ENCODE results near the gene CCT8. TPM values are rescaled to one million over a fixed set of nuclear protein-coding genes. Genes with fewer than 3 reads are reported as not detected.

The CCT8 gene
- total and polyA plus RNA-seq, 9 of the 15 experiments (the other 6 are each of a cell fraction or from before 2014, with no cell fraction given): 451 to 1,153 (median 677) TPM

DNA sequence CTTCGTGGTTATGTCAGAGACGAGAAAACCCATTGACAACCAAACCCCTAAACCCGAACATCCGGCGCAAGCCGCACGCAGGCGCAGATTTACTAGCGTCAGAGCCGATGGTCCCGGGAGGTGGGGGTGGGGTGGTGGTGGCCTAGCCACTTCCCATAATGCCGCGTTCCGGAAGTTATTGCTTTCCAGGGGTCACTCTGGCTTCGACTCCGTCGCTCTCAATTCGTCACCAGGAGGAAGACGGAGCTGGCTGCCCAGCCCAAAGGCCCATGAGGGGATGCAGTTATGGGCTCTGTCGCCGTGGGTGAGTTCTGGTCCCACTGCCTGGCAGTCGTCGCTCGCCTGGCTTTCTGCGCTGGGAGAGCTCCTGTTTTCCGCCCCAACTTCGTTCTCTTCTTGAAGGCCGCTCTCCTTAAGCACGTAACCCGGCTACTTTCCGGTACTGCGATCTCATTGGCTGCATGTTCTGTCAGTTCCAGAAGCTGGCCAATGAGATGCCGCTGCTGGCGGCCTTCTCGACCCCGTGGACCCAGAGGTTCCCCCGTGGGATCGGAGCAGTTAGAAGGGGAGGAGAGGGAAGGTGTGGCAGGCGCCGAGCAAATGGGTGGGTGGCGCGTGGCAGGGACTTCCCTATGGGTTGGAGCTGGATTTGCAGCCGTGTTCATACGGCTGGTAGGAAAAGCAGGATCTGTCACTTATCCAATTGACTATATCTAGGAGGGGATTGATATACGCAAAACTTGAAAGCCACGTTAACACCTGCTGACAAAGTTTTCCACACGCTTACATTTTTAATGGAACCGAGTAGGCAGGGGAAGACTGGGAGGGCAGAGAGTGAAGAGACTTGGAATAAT lies 48.7 kb downstream of the CCT8 start, which contains the start of gene USP16 (continued):
- TF ChIP-seq, protein P1, sequence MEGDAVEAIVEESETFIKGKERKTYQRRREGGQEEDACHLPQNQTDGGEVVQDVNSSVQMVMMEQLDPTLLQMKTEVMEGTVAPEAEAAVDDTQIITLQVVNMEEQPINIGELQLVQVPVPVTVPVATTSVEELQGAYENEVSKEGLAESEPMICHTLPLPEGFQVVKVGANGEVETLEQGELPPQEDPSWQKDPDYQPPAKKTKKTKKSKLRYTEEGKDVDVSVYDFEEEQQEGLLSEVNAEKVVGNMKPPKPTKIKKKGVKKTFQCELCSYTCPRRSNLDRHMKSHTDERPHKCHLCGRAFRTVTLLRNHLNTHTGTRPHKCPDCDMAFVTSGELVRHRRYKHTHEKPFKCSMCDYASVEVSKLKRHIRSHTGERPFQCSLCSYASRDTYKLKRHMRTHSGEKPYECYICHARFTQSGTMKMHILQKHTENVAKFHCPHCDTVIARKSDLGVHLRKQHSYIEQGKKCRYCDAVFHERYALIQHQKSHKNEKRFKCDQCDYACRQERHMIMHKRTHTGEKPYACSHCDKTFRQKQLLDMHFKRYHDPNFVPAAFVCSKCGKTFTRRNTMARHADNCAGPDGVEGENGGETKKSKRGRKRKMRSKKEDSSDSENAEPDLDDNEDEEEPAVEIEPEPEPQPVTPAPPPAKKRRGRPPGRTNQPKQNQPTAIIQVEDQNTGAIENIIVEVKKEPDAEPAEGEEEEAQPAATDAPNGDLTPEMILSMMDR (IDR thresholded peaks at IDR 0.05 in 2 of 3, conservative IDR thresholded peaks at IDR 0.05 in 1 of 3; ENCODE audit: insufficient read depth in 2 of 3, low read depth in 1 of 3, low read length in 3 of 3): peak in 2 of 3 experiments; percentile 26 to 29; a peak in 2 of 6 replicates
- TF ChIP-seq ZNF695 (CRISPR knock-in tag; IDR thresholded peaks at IDR 0.05): no peak
- no peak for TF ChIP-seq ZNF324 (CRISPR knock-in tag; IDR thresholded peaks at IDR 0.05)
- TF ChIP-seq, protein P2, sequence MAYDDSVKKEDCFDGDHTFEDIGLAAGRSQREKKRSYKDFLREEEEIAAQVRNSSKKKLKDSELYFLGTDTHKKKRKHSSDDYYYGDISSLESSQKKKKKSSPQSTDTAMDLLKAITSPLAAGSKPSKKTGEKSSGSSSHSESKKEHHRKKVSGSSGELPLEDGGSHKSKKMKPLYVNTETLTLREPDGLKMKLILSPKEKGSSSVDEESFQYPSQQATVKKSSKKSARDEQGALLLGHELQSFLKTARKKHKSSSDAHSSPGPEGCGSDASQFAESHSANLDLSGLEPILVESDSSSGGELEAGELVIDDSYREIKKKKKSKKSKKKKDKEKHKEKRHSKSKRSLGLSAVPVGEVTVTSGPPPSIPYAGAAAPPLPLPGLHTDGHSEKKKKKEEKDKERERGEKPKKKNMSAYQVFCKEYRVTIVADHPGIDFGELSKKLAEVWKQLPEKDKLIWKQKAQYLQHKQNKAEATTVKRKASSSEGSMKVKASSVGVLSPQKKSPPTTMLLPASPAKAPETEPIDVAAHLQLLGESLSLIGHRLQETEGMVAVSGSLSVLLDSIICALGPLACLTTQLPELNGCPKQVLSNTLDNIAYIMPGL (CRISPR knock-in tag; IDR thresholded peaks at IDR 0.05): no peak
- TF ChIP-seq, protein P3, sequence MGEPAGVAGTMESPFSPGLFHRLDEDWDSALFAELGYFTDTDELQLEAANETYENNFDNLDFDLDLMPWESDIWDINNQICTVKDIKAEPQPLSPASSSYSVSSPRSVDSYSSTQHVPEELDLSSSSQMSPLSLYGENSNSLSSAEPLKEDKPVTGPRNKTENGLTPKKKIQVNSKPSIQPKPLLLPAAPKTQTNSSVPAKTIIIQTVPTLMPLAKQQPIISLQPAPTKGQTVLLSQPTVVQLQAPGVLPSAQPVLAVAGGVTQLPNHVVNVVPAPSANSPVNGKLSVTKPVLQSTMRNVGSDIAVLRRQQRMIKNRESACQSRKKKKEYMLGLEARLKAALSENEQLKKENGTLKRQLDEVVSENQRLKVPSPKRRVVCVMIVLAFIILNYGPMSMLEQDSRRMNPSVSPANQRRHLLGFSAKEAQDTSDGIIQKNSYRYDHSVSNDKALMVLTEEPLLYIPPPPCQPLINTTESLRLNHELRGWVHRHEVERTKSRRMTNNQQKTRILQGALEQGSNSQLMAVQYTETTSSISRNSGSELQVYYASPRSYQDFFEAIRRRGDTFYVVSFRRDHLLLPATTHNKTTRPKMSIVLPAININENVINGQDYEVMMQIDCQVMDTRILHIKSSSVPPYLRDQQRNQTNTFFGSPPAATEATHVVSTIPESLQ (CRISPR knock-in tag; IDR thresholded peaks at IDR 0.05): no peak; the same call in 1 of the 2 replicates
- TF ChIP-seq CREM (IDR thresholded peaks at IDR 0.05; ENCODE audit: low read depth): peak; percentile 99
- no peak for TF ChIP-seq MTF1 (CRISPR knock-in tag; IDR thresholded peaks at IDR 0.05; ENCODE audit: borderline replicate concordance)
- no peak for TF ChIP-seq CCAR2 (IDR thresholded peaks at IDR 0.05; ENCODE audit: low read depth, low read length)
- no peak for TF ChIP-seq TAL1 (IDR thresholded peaks at IDR 0.05)
- no peak; the same call in 1 of the 2 replicates for TF ChIP-seq CHCHD3 (CRISPR knock-in tag; IDR thresholded peaks at IDR 0.05)
- no peak for TF ChIP-seq DMBX1 (CRISPR knock-in tag; IDR thresholded peaks at IDR 0.05; ENCODE audit: borderline replicate concordance)
- no peak; the same call in 1 of the 2 replicates for TF ChIP-seq SMARCC2 (IDR thresholded peaks at IDR 0.05; ENCODE audit: low read depth)
- TF ChIP-seq, protein P4, sequence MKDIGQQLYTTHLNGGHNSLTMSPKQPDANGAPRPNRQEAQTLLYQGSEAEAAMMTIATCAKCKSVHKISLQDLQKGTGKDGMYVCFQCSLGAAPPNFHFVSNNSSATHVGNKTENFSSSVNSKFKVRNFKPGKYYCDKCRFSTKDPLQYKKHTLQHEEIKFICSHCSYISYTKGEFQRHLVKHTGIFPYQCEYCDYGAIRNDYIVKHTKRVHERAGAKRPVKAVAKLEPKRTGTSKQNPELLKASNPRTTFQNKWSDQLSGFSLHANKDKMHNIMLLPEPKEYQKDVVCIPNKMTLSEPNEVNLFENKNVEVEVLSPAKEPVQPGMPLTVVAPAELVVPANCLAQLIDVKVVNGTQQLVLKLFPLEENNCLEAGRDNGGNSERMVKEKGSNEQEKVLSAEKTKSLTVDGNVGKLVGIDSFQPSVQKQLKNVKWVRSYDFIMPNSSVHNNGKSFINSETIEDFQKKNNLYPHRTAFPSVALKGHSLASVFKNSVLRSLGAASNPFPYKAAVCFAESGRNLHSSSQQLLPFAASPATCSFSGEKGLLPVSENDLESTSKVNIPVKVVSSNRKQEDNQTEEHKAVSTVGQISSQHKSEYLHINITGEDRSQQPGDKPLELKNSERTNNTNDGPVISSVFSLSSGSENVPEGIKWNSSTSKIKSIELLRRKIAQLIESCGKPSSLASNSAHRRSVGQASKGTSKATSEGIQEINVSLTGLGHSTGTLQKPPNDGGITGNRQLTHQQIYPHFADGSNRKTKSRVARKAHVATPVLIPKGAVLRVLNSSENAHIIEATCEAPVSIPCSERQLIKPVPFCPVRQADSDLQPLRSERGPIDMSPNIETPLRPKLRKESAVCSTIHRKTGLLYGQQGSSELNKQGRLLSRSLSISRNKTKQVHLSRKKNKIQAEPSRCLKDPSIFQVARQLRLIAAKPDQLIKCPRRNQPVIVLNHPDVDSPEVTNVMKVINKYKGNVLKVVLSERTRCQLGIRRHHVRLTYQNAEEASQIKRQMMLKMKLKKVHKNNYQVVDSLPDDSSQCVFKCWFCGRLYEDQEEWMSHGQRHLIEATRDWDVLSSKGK (CRISPR knock-in tag; IDR thresholded peaks at IDR 0.05): 0 out of 2 replicates have a peak, but pooled peaks have one; percentile 64
- no peak for TF ChIP-seq ZNF217 (CRISPR knock-in tag; IDR thresholded peaks at IDR 0.05)
- TF ChIP-seq ZNF263 (CRISPR knock-in tag; IDR thresholded peaks at IDR 0.05; ENCODE audit: borderline replicate concordance): peak; percentile 59
- TF ChIP-seq ZNF766 (CRISPR knock-in tag; conservative IDR thresholded peaks at IDR 0.05): no peak
- TF ChIP-seq BCL6 (CRISPR knock-in tag; IDR thresholded peaks at IDR 0.05): no peak

All from K562 (cell line).